GM21825 (cell line): Measurements from ENCODE around the gene RAPSN.

Experiments used
- ATAC-seq: cut with Tn5 transposase; IDR thresholded peaks from one replicate; pipeline ENCODE4 v1.9.1; 2021; ENCODE audit warnings: mild to moderate bottlenecking, moderate library complexity; ENCODE audit not compliant: unreplicated experiment

RAPSN gene

DNA sequence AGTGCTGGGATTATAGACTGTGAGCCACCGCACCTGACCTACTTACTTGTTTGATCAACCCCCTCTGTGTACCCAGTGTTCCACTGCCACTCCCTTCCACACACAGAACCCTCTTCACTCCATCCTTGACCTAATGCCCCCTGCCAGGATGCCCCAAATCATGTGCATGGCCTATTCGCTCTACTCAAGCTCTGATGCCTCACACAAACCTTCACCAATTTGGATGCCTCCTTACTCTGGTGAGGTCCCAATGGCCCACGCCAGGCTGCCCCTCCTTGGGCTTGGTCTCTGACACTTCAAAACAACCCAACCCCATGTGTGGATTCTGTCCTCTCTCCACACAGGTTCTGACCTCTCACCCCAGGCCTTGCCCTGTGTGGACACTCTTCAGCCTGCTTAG lies 13.2 kb downstream of the RAPSN start:
- no peak for ATAC-seq

GRCh38 chr11:47434011-47434786 lies 14.7 kb downstream of the RAPSN start:
- ATAC-seq, result no peak

- no peak for ATAC-seq
These were observed 15.8 kb downstream of the RAPSN start for GRCh38 chr11:47433157-47433556.

DNA sequence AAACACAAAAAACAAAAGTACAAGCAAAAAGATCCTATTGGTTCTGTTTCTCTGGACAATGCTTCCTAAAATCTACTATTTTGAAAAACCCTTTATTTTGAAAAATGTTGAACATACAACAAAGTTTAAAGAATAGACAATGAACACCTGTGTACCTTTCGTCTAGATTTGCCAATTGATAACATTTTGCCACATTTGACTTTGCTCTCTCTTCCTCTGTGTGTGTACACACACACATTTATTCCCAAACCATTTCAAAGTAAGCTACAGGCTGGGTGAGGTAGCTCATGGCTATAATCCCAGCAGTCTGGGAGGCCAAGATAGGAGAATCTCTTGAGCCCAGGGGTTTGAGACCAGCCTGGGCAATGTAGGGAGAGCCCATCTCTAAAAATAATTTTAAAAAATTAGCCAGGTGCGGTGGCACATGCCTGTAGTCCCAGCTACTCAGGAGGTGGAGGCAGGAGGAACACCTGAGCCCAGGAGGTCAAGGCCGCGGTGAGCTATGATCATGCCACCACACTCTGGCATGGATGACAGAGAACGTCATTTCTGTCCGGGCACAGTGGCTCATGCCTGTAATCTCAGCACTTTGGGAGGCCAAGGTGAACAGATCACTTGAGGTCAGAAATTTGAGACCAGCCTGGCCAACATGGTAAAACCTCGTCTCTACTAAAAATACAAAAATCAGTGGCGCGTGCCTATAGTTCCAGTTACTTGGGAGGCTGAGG lies 17.4 kb downstream of the RAPSN start:
- no peak for ATAC-seq

DNA sequence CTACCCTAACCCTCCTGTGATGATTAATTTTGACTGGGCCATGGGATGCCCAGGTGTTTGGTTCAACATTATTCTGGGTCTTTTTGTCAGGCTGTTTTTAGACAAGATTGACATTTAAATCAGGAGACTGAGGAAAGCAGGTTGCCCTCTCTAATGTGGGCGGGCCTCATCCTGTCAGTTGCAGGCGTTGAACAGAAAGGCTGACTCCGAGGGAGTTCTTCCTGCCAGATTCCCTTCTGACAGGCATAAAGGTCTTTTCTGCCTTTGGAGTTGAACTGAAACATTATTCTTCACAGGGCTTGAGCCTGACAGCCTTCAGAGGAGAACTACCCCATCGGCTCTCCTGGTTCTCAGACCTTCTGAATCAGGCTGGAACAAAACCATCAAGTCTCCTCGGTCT lies 18.4 kb downstream of the RAPSN start:
- ATAC-seq, result no peak

DNA sequence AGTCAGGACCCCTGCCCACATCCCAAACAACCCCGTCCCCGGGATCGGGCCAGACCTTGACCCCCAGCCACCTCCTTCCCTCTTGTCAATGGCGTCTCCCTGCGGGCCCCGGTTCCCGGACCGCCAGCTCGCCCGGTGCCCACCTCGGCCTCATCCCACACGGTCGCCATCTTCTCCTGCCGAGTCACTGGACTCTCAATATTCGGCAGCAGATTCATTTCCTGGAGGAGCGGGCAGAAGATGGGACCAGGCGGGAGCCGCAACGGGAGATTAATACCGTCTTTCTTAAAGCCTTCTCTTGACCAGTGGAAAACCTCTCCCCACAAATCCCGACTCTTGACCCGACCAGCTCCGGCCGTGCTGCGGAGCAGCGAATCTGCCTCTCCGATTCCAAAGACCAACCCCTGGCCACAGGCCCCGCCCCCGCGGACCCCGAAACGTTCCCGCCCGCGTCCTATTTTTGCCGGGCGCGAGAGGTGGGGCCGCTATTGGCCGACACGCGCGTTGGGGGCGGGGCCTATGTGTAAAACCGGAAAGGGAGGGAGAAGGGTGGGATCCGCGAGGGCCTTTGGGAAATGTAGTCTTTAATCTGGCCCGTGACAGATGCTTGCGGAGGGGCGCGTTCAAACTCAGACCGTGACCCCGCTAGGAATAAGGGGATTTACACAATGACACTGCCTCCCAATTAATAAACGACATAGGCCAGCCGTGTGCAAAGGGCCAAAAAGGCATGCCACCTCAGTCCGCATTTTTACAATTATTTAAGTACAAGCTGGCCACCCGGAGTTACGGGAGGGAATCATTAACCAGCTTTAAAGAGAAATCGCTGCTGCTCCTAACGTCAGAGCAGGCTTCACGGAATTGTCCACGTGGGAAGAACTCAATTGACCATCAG lies 22.6 kb downstream of the RAPSN start, which contains the start of gene PSMC3:
Gene PSMC3 (minus strand): TSS at position 378 of the 895 bp plus-strand sequence. CDS start 160 bp downstream, at position 218.
- ATAC-seq, result peak; percentile 94

DNA sequence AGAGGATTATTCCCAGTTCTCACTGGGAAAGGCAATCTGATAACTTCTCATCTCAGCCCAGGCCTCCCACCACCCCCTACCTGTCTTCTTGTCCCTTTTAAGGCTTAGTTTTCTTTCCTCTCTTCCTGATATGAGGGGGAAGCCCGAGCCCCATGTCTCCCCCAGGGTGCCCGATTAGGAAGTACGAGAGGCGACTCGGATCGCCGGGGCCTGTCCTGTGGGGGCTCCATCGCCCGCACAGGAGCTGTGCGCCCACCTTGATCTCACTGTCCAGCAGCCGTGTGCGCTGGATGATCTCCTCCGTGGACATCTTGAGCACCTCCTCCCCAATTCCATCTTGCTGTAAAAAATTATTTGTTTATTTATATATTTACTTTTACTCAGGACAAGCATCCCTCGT lies 23.3 kb downstream of the RAPSN start:
- ATAC-seq, result no peak

- no peak for ATAC-seq
These were observed 30.3 kb downstream of the RAPSN start for GRCh38 chr11:47418454-47419259.

- ATAC-seq, result no peak
These were observed 31.2 kb downstream of the RAPSN start for GRCh38 chr11:47417712-47418111.

DNA sequence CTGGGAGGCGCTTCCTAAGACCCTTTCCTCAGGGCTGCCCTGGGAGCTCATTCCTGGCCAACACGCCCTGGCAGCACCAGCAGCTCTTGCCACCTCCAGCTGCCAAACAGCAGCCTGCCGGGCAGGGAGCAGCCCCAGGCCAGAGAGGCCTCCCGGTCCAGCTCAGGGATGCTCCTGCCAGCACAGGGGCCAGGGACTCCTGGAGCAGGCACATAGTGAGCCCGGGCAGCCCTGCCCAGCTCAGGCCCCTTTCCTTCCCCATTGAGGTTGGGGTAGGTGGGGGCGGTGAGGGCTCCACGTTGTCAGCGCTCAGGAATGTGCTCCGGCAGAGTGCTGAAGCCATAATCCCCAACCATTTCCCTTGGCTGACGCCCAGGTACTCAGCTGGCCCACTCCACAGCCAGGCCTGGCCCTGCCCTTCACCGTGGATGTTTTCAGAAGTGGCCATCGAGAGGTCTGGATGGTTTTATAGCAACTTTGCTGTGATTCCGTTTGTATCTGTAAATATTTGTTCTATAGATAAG lies 32.9 kb downstream of the RAPSN start:
- no peak for ATAC-seq

DNA sequence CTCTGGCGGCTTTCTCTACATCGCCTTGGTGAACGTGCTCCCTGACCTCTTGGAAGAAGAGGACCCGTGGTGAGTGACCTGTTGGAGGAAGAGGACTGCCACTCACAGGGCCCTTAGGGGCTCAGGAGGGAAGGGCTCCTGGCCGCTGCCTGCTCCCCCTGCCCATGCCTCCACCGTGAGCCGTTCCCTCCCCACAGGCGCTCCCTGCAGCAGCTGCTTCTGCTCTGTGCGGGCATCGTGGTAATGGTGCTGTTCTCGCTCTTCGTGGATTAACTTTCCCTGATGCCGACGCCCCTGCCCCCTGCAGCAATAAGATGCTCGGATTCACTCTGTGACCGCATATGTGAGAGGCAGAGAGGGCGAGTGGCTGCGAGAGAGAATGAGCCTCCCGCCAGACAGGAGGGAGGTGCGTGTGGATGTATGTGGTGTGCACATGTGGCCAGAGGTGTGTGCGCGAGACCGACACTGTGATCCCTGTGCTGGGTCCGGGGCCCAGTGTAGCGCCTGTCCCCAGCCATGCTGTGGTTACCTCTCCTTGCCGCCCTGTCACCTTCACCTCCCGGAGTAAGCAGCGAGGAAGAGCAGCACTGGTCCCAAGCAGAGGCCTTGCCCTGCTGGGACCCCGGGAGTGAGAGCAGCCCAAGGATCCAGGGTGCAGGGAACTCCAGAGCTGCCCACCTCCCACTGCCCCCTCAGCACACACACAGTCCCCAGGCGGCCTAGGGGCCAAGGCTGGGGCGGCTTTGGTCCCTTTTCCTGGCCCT lies 33.7 kb downstream of the RAPSN start:
- no peak for ATAC-seq

DNA sequence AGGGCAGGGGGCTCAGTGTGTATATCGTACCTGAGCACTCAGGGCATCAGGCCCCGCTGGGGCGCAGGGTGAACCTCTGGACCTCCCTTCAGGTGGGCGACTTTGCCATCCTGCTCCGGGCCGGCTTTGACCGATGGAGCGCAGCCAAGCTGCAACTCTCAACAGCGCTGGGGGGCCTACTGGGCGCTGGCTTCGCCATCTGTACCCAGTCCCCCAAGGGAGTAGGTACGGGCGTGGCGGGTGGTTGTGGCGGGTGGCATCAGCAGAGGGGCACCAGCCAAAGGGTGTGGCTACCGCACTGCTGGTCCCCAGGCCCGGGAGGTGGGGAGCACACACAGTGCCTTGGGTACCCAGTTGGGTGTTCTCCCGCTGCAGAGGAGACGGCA lies 34.3 kb downstream of the RAPSN start:
- ATAC-seq, result no peak

DNA sequence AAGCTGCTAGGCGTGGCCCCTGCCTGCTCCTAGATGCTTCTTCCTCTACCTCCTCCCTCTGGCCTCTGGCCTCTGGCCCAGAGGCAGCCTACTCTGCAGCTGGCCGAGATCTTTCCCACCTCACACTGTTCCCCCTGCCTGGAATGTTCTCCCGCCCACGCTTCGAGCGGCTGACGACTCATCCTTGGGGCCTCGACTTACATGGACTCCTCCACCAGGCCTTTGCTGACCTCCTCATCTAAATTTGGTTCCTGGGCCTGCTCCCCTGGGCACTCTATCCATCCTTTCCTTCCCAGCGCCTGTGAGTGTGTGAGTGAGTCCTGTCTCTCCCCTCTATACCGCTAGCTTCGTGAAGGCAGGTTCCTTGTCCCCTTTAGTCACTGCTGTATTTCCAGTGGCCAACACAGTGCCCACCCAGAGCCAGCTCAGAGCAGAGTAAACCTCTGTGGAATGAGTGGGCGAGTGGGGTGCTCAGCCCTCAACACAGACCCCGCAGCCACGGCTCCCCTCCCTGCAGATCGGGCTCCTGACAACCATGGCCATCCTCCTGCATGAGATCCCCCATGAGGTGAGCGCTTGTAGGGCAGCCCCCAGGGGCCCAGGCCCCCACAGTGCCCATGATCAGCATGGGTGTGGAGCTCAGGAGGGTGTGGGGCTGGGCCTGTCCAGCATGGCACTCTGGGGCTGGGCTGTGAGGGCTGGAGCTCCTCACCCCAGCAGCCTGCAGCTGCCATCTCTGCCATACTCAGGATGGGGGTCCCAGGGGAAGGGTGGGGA lies 34.8 kb downstream of the RAPSN start:
- no peak for ATAC-seq

DNA sequence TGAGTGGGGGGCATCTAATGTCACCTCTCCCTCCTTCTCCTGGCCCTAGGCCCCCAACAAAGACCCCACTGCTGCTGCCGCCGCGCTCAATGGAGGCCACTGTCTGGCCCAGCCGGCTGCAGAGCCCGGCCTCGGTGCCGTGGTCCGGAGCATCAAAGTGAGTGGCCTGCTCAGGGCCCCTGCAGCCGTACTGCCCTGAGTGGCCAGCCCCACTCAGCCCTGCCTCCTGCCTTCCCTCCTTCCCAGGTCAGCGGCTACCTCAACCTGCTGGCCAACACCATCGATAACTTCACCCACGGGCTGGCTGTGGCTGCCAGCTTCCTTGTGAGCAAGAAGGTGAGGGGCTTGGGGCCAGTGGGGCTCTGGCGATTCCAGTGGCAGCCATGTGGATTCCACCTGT lies 35.6 kb downstream of the RAPSN start:
- ATAC-seq, result no peak

- ATAC-seq, result no peak
These were observed 36.8 kb downstream of the RAPSN start for GRCh38 chr11:47411884-47412746.

- ATAC-seq, result no peak
These were observed 38.3 kb downstream of the RAPSN start for GRCh38 chr11:47410370-47411264.
